H1 (cell line): Measurements from ENCODE around the gene GADD45GIP1. TPM values are rescaled to one million over a fixed set of nuclear protein-coding genes. Genes with fewer than 3 reads are reported as not detected.

Experiments used
- CTCF ChIA-PET: fragments of 300-600 bp; sonication (Branson Sonifier 250); formaldehyde crosslinking; loops from one replicate; lab custom pipeline; 2021; ENCODE audit not compliant: partially characterized antibody; lab: Charles Lee
- POLR2A ChIA-PET: fragments of 300-600 bp; sonication (Branson Sonifier 250); formaldehyde crosslinking; loops from one replicate; lab custom pipeline; 2021; ENCODE audit warnings: inconsistent platforms; ENCODE audit not compliant: partially characterized antibody; lab: Charles Lee
- DNase-seq, 2 experiments: peaks; one replicate each; pipeline versions ENCODE4 v3.0.0 to v3.0.0-alpha.2; 2010 to 2022; ENCODE audit warnings: low spot score in 2 of 2, low read depth in 1 of 2, mixed read lengths in 1 of 2
- FAIRE-seq: peaks from 2 replicates; lab custom pipeline; 2011; peaks lifted over from hg19 to GRCh38; lab: Jason Lieb, UNC
- H2AFZ ChIP-seq: 2 replicates; pipeline ENCODE4 v1.8.1; 2012; ENCODE audit warnings: low read length, inconsistent platforms
- H2AK5ac ChIP-seq: 2 replicates; pipeline ENCODE4 v1.6.1; 2013; ENCODE audit warnings: low read depth, low read length
- H2BK120ac ChIP-seq: replicated peaks from 2 replicates; pipeline ENCODE3; 2013; ENCODE audit warnings: low read depth, low read length, inconsistent platforms
- H2BK12ac ChIP-seq: 2 replicates; pipeline ENCODE4 v1.6.1; 2013; ENCODE audit warnings: low read depth, low read length
- H2BK15ac ChIP-seq: 2 replicates; pipeline ENCODE4 v1.6.1; 2013; ENCODE audit warnings: low read length
- H2BK20ac ChIP-seq: 2 replicates; pipeline ENCODE4 v1.6.1; 2013; ENCODE audit warnings: low read length
- H2BK5ac ChIP-seq: 2 replicates; pipeline ENCODE4 v1.6.1; 2013; ENCODE audit warnings: low read depth, low read length
- H3K14ac ChIP-seq: 2 replicates; pipeline ENCODE4 v1.6.1; 2013; ENCODE audit warnings: inconsistent platforms; ENCODE audit not compliant: insufficient read length
- H3K18ac ChIP-seq: 2 replicates; pipeline ENCODE4 v1.6.1; 2013; ENCODE audit warnings: low read length; ENCODE audit errors: extremely low read depth
- H3K23ac ChIP-seq: 2 replicates; pipeline ENCODE4 v1.6.1; 2013; ENCODE audit warnings: inconsistent platforms; ENCODE audit not compliant: insufficient read length
- H3K23me2 ChIP-seq: 2 replicates; pipeline ENCODE4 v1.6.1; 2013; ENCODE audit warnings: low read depth, low read length
- H3K27ac ChIP-seq: 2 replicates; pipeline ENCODE4 v1.6.1; 2011; ENCODE audit warnings: low read depth, low read length, inconsistent platforms
- H3K27me3 ChIP-seq, 4 experiments: replicated peaks in 1 of 4; 1 replicate in 1 of 4; 2 replicates in 3 of 4; pipeline versions ENCODE4 v1.6.1 to v1.8.1; 2011 to 2013; ENCODE audit warnings: low read length in 3 of 4, mild to moderate bottlenecking in 3 of 4, inconsistent platforms in 2 of 4, mixed read lengths in 2 of 4, moderate library complexity in 1 of 4; ENCODE audit not compliant: control insufficient read depth in 3 of 4, insufficient read depth in 3 of 4; ENCODE audit errors: extremely low read depth in 1 of 4
- H3K36me3 ChIP-seq, 4 experiments: 2 replicates each; pipeline versions ENCODE4 v1.6.1 to v1.8.1; 2011 to 2013; ENCODE audit warnings: mild to moderate bottlenecking in 4 of 4, low read length in 3 of 4, moderate library complexity in 2 of 4, control low read depth in 1 of 4, inconsistent platforms in 1 of 4; ENCODE audit not compliant: insufficient read depth in 4 of 4, control insufficient read depth in 2 of 4
- H3K4ac ChIP-seq: replicated peaks from 2 replicates; pipeline ENCODE3; 2013; ENCODE audit warnings: low read length, low read depth, mixed read lengths, inconsistent platforms; ENCODE audit not compliant: insufficient read length
- H3K4me1 ChIP-seq, 4 experiments: replicated peaks in 1 of 4; 1 replicate in 1 of 4; 2 replicates in 3 of 4; pipeline versions ENCODE4 v1.6.1 to v1.8.1; 2011 to 2013; ENCODE audit warnings: low read length in 3 of 4, inconsistent platforms in 2 of 4, mixed read lengths in 1 of 4; ENCODE audit not compliant: insufficient read depth in 4 of 4, control insufficient read depth in 3 of 4
- H3K4me2 ChIP-seq, 2 experiments: 2 replicates each; pipeline versions ENCODE4 v1.6.1 to v1.8.1; 2011 to 2013; ENCODE audit warnings: low read depth in 2 of 2, low read length in 2 of 2, control low read depth in 1 of 2, inconsistent platforms in 1 of 2, mild to moderate bottlenecking in 1 of 2; ENCODE audit not compliant: insufficient read depth in 1 of 2
- H3K4me3 ChIP-seq, 4 experiments: fragments of 200-600, 300-600 bp in 1 of 4; sonication (generic), shearing (Covaris generic), sonication (Bioruptor Twin) in 1 of 4; 2 replicates each; pipeline versions ENCODE4 v1.5.1 to v1.8.1; 2011 to 2016; ENCODE audit warnings: low read length in 4 of 4, low read depth in 3 of 4, control low read depth in 2 of 4, inconsistent platforms in 2 of 4, mild to moderate bottlenecking in 2 of 4, mixed read lengths in 1 of 4, moderate library complexity in 1 of 4; ENCODE audit not compliant: insufficient read depth in 2 of 4; ENCODE audit errors: extremely low read depth in 1 of 4
- H3K56ac ChIP-seq: replicated peaks from 2 replicates; pipeline ENCODE3; 2013; ENCODE audit warnings: low read depth, mild to moderate bottlenecking, mixed read lengths, low read length, inconsistent platforms; ENCODE audit not compliant: insufficient read length
- H3K79me1 ChIP-seq: 2 replicates; pipeline ENCODE4 v1.6.1; 2013; ENCODE audit warnings: low read depth, low read length, control low read depth
- H3K79me2 ChIP-seq, 2 experiments: 2 replicates each; pipeline versions ENCODE4 v1.6.1 to v1.8.1; 2012 to 2013; ENCODE audit warnings: low read length in 2 of 2, mild to moderate bottlenecking in 2 of 2, inconsistent platforms in 1 of 2; ENCODE audit not compliant: insufficient read depth in 2 of 2, control insufficient read depth in 1 of 2
- H3K9ac ChIP-seq, 4 experiments: replicated peaks in 1 of 4; 1 replicate in 1 of 4; 2 replicates in 3 of 4; pipeline versions ENCODE4 v1.6.1 to v1.8.1; 2011 to 2013; ENCODE audit warnings: low read depth in 3 of 4, low read length in 3 of 4, control low read depth in 2 of 4, mild to moderate bottlenecking in 2 of 4, moderate library complexity in 2 of 4, inconsistent platforms in 1 of 4; ENCODE audit errors: extremely low read depth in 1 of 4
- H3K9me3 ChIP-seq, 2 experiments: 2 replicates each; pipeline versions ENCODE4 v1.6.1 to v1.8.1; 2012 to 2013; ENCODE audit warnings: mild to moderate bottlenecking in 2 of 2, moderate library complexity in 2 of 2, control low read depth in 1 of 2, inconsistent platforms in 1 of 2, low read depth in 1 of 2, low read length in 1 of 2, mixed read lengths in 1 of 2; ENCODE audit not compliant: insufficient read depth in 2 of 2
- H4K20me1 ChIP-seq, 2 experiments: replicated peaks in 1 of 2; 2 replicates each; pipeline versions ENCODE3 to v1.8.1; 2011 to 2013; ENCODE audit warnings: inconsistent platforms in 2 of 2, low read length in 2 of 2, mild to moderate bottlenecking in 1 of 2; ENCODE audit not compliant: insufficient read depth in 2 of 2, control insufficient read depth in 1 of 2
- H4K5ac ChIP-seq: 2 replicates; pipeline ENCODE4 v1.6.1; 2013; ENCODE audit warnings: low read length, low read depth, mixed read lengths, inconsistent platforms; ENCODE audit not compliant: insufficient read length
- H4K8ac ChIP-seq: 2 replicates; pipeline ENCODE4 v1.8.0; 2013; ENCODE audit warnings: mild to moderate bottlenecking, moderate library complexity, low read length, inconsistent platforms; ENCODE audit not compliant: insufficient read depth; ENCODE audit errors: extremely low read depth
- H4K91ac ChIP-seq: replicated peaks from 2 replicates; pipeline ENCODE3; 2013; ENCODE audit warnings: low read length, mixed read lengths, inconsistent platforms; ENCODE audit not compliant: insufficient read length
- CTBP2 ChIP-seq: IDR thresholded peaks from 2 replicates; pipeline ENCODE4 v1.7.0; 2011; ENCODE audit warnings: borderline replicate concordance, mild to moderate bottlenecking, moderate library complexity, mixed read lengths, low read length; ENCODE audit not compliant: insufficient read depth, insufficient read length
- EZH2 ChIP-seq: fragments of 200-600 bp; sonication (generic); IDR thresholded peaks from 2 replicates; pipeline ENCODE4 v1.7.1; 2012; ENCODE audit warnings: low read depth, mild to moderate bottlenecking, moderate library complexity, low read length, inconsistent platforms; ENCODE audit not compliant: severe bottlenecking
- RFX5 ChIP-seq: IDR thresholded peaks from 2 replicates; pipeline ENCODE4 v1.6.1; 2011; ENCODE audit warnings: low read depth, low read length, improper control_type of control experiment, borderline replicate concordance
- SUZ12 ChIP-seq: fragments of 200-600 bp; sonication (generic); IDR thresholded peaks from 2 replicates; pipeline ENCODE4 v1.6.1; 2012; ENCODE audit warnings: mild to moderate bottlenecking, inconsistent platforms, low read length, moderate library complexity, mixed read lengths
- WGBS, 2 experiments: shearing (Covaris generic) in 1 of 2; methylation state at CpG; one replicate each; pipeline versions ENCODE4 v1.1.6 to v1.1.7; 2013 to 2015; ENCODE audit warnings: low lambda C conversion rate in 2 of 2, mixed read lengths in 2 of 2, inconsistent platforms in 1 of 2, low coverage in 1 of 2, missing lambda C conversion rate in 1 of 2; ENCODE audit not compliant: insufficient replicate concordance in 2 of 2, insufficient coverage in 1 of 2, insufficient read length in 1 of 2; ENCODE audit errors: extremely low coverage in 1 of 2, missing lambda C conversion rate in 1 of 2; 5-methylcytosine and 5-hydroxymethylcytosine counted together
- polyA plus RNA-seq, 7 experiments: library from polyadenylated mRNA; depleted of rRNA in 3 of 7; stranded (reverse) in 5 of 7; unstranded in 2 of 7; fragments of >200 nt in 5 of 7; fragments of 200-250 nt in 2 of 7; gene quantifications; 1 replicate in 5 of 7; 2 replicates in 1 of 7; 4 replicates in 1 of 7; pipeline versions ENCODE4 v1.2.1 to v1.2.3, GENCODE V29; 2011 to 2013; ENCODE audit warnings: missing spikeins in 2 of 7, mixed read lengths in 2 of 7
- total RNA-seq: library from RNA; stranded (reverse); fragmentation: NEBNext Ultra II Directional; extraction: Animal tissue kit (Norgen Biotek cat#: 25700); gene quantifications from 2 replicates; pipeline ENCODE4 v1.2.1, GENCODE V29; 2021

GADD45GIP1 gene
- total and polyA plus RNA-seq, 2 of the 8 experiments (the other 6 are each of a cell fraction or from before 2014, with no cell fraction given): 42.2 to 42.6 TPM

DNA sequence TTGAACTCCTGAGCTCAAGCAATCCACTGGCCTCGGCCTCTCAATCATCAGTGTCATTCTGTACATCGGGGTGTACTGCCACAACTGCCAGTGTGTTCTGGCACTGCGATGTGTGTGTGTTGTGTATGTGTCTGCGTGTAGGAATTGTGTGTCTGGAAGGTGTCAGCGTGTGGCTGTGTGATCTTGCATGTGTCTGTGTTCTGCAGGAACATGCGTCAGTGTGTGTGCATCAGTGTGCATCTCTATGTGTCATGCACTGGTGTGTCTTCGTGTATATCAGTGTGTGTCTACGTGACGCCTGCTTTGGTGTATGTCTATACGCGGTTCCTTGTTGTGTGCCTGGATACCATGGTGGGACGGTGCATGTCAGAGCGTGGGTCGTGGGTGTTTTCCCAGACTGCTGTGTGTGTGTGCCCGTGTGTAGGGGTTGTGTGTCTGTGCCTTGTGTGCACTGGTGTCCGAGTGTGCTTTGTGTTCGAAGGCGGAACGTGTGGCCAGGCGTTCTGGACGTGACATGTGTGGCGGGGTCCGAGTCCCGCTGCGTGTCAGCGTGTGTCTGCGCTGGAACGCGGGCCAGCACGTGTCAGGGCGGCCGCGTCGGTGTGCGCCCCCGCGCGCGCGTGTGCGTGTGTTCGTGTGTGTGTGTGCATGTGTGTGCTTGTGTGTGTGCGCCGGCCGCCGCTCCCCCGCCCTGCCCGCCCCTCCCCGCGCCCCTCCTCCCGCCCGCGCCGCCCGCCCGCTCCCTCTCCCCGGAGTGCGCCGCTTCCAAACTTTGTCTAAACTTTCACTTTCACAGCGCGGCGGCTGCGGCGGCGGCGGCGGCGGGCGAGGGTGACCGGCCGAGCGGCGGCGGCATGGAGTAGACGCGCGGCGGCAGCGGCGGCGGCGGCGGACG, 37.9 kb upstream of the GADD45GIP1 start, which contains the start of gene NFIX:
Gene NFIX, plus strand, starts transcription at position 775 of the 895 bp plus-strand sequence. CDS start 363 bp downstream, outside the sequence.
- FAIRE-seq (no peak), DNase-seq (no peak)
- H3K27ac ChIP-seq: no peak within 1 kb of the TSS
- H3K27me3 ChIP-seq: peaks cover 53 to 89% (median 82%) of the 10 kb centered on the region in 4 experiments
- peaks cover 3% of the 10 kb centered on the region; the same call in 1 of the 2 replicates for H3K79me1 ChIP-seq
- H3K4me1 ChIP-seq: peaks cover 0 to 12% (median 8%) of the 10 kb centered on the region in 4 experiments; a peak in 5 of 7 replicates
- H2BK120ac ChIP-seq: no peak within 1 kb of the TSS
- H4K20me1 ChIP-seq: peaks cover 10 to 28% of the 10 kb centered on the region in 2 experiments
- H2AFZ ChIP-seq: no peak within 1 kb of the TSS; the same call in 1 of the 2 replicates
- TF ChIP-seq EZH2 (peak; percentile 95), RFX5 (no peak), SUZ12 (peak; percentile 94), CTBP2 (no peak)
- H3K4me2 ChIP-seq: peak within 1 kb of the TSS; percentile 78 to 84
- H3K14ac ChIP-seq: no peak within 1 kb of the TSS
- peak within 1 kb of the TSS; percentile 28 for H2AK5ac ChIP-seq
- H2BK5ac ChIP-seq: no peak within 1 kb of the TSS
- ChIA-PET CTCF (interaction anchor here (0.7 to 3.3 kb wide), 7 partner anchors 9 to 99 kb away, joined by 3 to 18 read pairs (median 5); no protein-coding TSS in a partner anchor), POLR2A (interaction anchor here (0.6 to 1.5 kb wide), 3 partner anchors 18 to 57 kb away, joined by 3 to 6 read pairs (median 4); no protein-coding TSS in a partner anchor)
- H3K56ac ChIP-seq: no peak within 1 kb of the TSS
- peak within 1 kb of the TSS; percentile 6 for H3K4ac ChIP-seq
- 25% methylated on average over 53 of the region's 84 CpGs; no CpG with 5 or more reads in 1 of the 2 experiments for WGBS, 2 experiments
- peak within 1 kb of the TSS; percentile 21 to 50 (median 30); a peak in 7 of 8 replicates for H3K4me3 ChIP-seq
- H4K91ac ChIP-seq: peak within 1 kb of the TSS; percentile 19
- no peak within 1 kb of the TSS for H3K23ac ChIP-seq
- H2BK12ac ChIP-seq: peak within 1 kb of the TSS; percentile 80; the same call in 1 of the 2 replicates
- peaks cover 10% of the 10 kb centered on the region for H3K23me2 ChIP-seq
- peaks cover 0 to 8% (median 0%) of the 10 kb centered on the region in 4 experiments; a peak in 1 of 8 replicates for H3K36me3 ChIP-seq
- H3K18ac ChIP-seq: peak within 1 kb of the TSS; percentile 25; the same call in 1 of the 2 replicates
- H4K5ac ChIP-seq: no peak within 1 kb of the TSS
- no peak within 1 kb of the TSS for H2BK20ac ChIP-seq
- no peaks in the 10 kb centered on the region for H3K9me3 ChIP-seq
- peak within 1 kb of the TSS in 1 of 4 experiments; percentile 24; a peak in 1 of 7 replicates for H3K9ac ChIP-seq
- no peaks in the 10 kb centered on the region for H3K79me2 ChIP-seq
- peak within 1 kb of the TSS; percentile 57 for H4K8ac ChIP-seq
- peak within 1 kb of the TSS; percentile 10; the same call in 1 of the 2 replicates for H2BK15ac ChIP-seq
